Testis (tissue), 3 donors: ENCODE results near the gene SLC38A3. TPM values are rescaled to one million over a fixed set of nuclear protein-coding genes. Genes with fewer than 3 reads are reported as not detected.

Experiments used
- DNase-seq: peaks from one replicate; pipeline ENCODE4 v3.0.0-alpha.2; 2019
- H3K27ac ChIP-seq, 2 donors: fragments of 200-600 bp; sonication (generic); one replicate each; pipeline ENCODE4 v1.5.1; 2019
- H3K27me3 ChIP-seq: fragments of 200-600 bp; sonication (generic); one replicate; pipeline ENCODE4 v1.5.1; 2019
- H3K36me3 ChIP-seq: fragments of 200-600 bp; sonication (generic); one replicate; pipeline ENCODE4 v1.5.1; 2017; ENCODE audit warnings: low read depth; ENCODE audit errors: missing control alignments
- H3K4me1 ChIP-seq: fragments of 200-600 bp; sonication (generic); one replicate; pipeline ENCODE4 v1.5.1; 2019
- H3K4me3 ChIP-seq, 2 donors: fragments of 200-600 bp; sonication (generic); one replicate each; pipeline ENCODE4 v1.5.1; 2017 to 2019
- H3K9me3 ChIP-seq: fragments of 200-600 bp; sonication (generic); one replicate; pipeline ENCODE4 v1.5.1; 2017
- CTCF ChIP-seq, 3 experiments: fragments of 450-650 bp in 2 of 3; fragments of 200-600 bp in 1 of 3; sonication (generic) in 1 of 3; IDR thresholded peaks; one replicate each; pipeline ENCODE4 v1.5.1; 2016 to 2019; ENCODE audit warnings: antibody characterized with exemption in 3 of 3, mild to moderate bottlenecking in 2 of 3, moderate library complexity in 1 of 3
- POLR2A ChIP-seq: fragments of 450-650 bp; IDR thresholded peaks from one replicate; pipeline ENCODE4 v1.6.1; 2017; ENCODE audit warnings: antibody characterized with exemption, mild to moderate bottlenecking, moderate library complexity
- WGBS, 2 donors: methylation state at CpG; one replicate each; pipeline ENCODE4 v1.1.5; 2018; 5-methylcytosine and 5-hydroxymethylcytosine counted together
- intact Hi-C: fragments of 100-400 bp; cut with DNase I; formaldehyde crosslinking; loops from one replicate; pipeline ENCODE4 v1.15.1; 2023; ENCODE audit warnings: low total_unique reads
- polyA plus RNA-seq: library from polyadenylated mRNA; stranded (reverse); fragments of 350-450 nt; fragmentation: Illumina TruSeq; extraction: RNeasy Lipid Tissue Mini Kit (QIAGEN cat#74804); gene quantifications from one replicate; pipeline ENCODE4 v1.2.3, GENCODE V29; 2014; ENCODE audit warnings: low read depth, low replicate concordance; ENCODE audit not compliant: insufficient read depth
- total RNA-seq, 2 donors: library from RNA; depleted of rRNA; stranded (reverse); fragments of >200 nt; gene quantifications; one replicate each; pipeline ENCODE4 v1.2.3, GENCODE V29; 2016

SLC38A3 gene
- total and polyA plus RNA-seq, 3 donors from 2014 or later, result 3.4 to 5.4 (median 4.3) TPM

GRCh38 chr3:50264964-50265485, 60.0 kb downstream of the SLC38A3 start:
- Histone ChIP-seq H3K36me3 (no peaks in the 10 kb centered on the region), H3K27me3 (no peaks in the 10 kb centered on the region), H3K4me3 (no peak overlapping the region), H3K27ac (peak overlapping the region; percentile 71 to 72), H3K4me1 (peaks cover 69% of the 10 kb centered on the region), H3K9me3 (no peaks in the 10 kb centered on the region)
- intact Hi-C loops, result no loop called here
- 67 to 68% methylated on average over 4 to 7 of the region's 7 CpGs for WGBS, 2 donors
- no peak for DNase-seq
- no peak for TF ChIP-seq POLR2A
- TF ChIP-seq CTCF (IDR thresholded peaks at IDR 0.05), result no peak

DNA sequence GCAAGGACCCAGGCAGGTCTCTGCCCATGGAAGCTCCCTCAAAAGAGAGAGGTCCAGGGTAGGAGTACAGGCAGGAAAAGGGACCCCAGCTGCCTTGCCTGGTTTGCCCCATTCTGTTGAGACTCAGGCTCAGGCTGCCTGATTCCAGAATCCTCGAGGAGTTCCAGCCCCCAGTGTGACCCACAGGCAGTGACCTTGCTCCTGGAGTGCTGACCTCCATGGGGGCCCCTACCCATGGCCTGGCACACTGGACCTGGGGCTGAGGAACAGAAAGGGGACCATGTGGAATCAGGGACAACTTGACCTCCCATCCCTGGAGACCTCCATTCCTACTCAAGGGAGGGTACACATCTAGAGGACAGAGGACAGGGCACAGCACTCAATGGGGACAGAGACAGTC, 60.5 kb downstream of the SLC38A3 start:
- 29 to 100% methylated on average over 1 of the region's 1 CpG for WGBS, 2 donors
- Histone ChIP-seq H3K4me1 (peaks cover 68% of the 10 kb centered on the region), H3K9me3 (no peaks in the 10 kb centered on the region), H3K4me3 (no peak overlapping the region), H3K27me3 (no peaks in the 10 kb centered on the region), H3K36me3 (no peaks in the 10 kb centered on the region), H3K27ac (peak overlapping the region; percentile 71 to 72)
- intact Hi-C loops, result no loop called here
- TF ChIP-seq POLR2A, result no peak
- TF ChIP-seq CTCF (IDR thresholded peaks at IDR 0.05), result no peak
- no peak for DNase-seq

GRCh38 chr3:50266017-50266416, 60.9 kb downstream of the SLC38A3 start:
- Histone ChIP-seq H3K4me3 (no peak overlapping the region), H3K9me3 (no peaks in the 10 kb centered on the region), H3K36me3 (no peaks in the 10 kb centered on the region), H3K27ac (peak overlapping the region; percentile 71 to 72), H3K27me3 (no peaks in the 10 kb centered on the region), H3K4me1 (peaks cover 64% of the 10 kb centered on the region)
- WGBS, 2 donors, result 76 to 82% methylated on average over 6 of the region's 6 CpGs
- intact Hi-C loops, result no loop called here
- TF ChIP-seq CTCF (IDR thresholded peaks at IDR 0.05), result no peak
- TF ChIP-seq POLR2A, result no peak
- DNase-seq, result no peak

GRCh38 chr3:50266836-50267235, 61.8 kb downstream of the SLC38A3 start:
- TF ChIP-seq CTCF (IDR thresholded peaks at IDR 0.05) (no peak), POLR2A (no peak)

DNA sequence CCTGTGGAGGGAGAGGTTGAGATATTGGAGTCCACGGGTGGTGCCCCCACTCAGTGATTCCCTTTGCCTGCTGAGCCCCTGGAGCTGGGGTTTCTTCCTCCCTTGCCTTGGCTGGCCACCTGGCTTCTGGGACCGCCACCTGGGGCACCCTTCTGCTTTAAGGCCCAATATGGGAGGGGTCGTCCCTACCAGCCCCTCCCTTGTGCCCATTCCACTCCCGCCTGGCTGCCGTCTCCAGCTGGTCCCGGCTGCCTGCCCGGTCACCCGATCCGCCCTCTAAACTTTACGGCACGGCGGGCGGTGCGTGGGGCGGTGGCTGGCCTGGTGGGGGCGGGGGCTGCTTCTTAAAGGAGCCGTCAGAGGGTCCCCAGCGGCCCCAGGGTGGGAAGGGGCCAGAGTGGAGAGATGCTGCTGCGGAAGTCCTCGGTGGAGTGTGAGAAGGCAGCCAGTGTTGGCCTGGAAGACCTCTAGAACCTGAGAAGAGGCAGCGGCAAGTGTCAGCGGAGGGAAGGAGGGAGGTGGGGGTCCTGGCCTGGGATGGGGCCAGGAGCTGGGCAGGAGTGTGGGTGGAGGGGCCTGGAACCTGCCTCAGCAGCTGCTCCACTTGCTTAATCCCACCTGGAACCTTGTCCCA, 62.3 kb downstream of the SLC38A3 start:
- WGBS, 2 donors, result 34 to 58% methylated on average over 11 to 22 of the region's 22 CpGs
- H3K9me3 ChIP-seq, result no peaks in the 10 kb centered on the region
- no peak for TF ChIP-seq POLR2A
- TF ChIP-seq CTCF (IDR thresholded peaks at IDR 0.05), result no peak
- H3K4me1 ChIP-seq, result peaks cover 57% of the 10 kb centered on the region
- H3K4me3 ChIP-seq, result peak overlapping the region; percentile 23 to 26
- no peaks in the 10 kb centered on the region for H3K27me3 ChIP-seq
- intact Hi-C loops, result no loop called here
- no peaks in the 10 kb centered on the region for H3K36me3 ChIP-seq
- H3K27ac ChIP-seq, result peak overlapping the region; percentile 71 to 72
- DNase-seq, result peak; percentile 53

More at GRCh38 chr3:50266836-50267235, 61.8 kb downstream of the SLC38A3 start:
- H3K9me3 ChIP-seq, result no peaks in the 10 kb centered on the region
- peak overlapping the region; percentile 71 to 72 for H3K27ac ChIP-seq
- WGBS, 2 donors, result 67 to 76% methylated on average over 4 to 7 of the region's 7 CpGs
- peaks cover 57% of the 10 kb centered on the region for H3K4me1 ChIP-seq
- no peak for DNase-seq
- H3K27me3 ChIP-seq, result no peaks in the 10 kb centered on the region
- intact Hi-C loops, result no loop called here
- peak overlapping the region; percentile 23 to 26 for H3K4me3 ChIP-seq
- no peaks in the 10 kb centered on the region for H3K36me3 ChIP-seq
